ENCODE data around the gene CBX5. TPM values are rescaled to one million over a fixed set of nuclear protein-coding genes. Genes with fewer than 3 reads are reported as not detected.
A peak's percentile ranks its signal among the peaks of the same experiment; 100 is the strongest.

The CBX5 gene
- total and polyA plus RNA-seq, 3 experiments from 2014 or later: 19.2 to 87.8 (median 82.0) TPM

DNA sequence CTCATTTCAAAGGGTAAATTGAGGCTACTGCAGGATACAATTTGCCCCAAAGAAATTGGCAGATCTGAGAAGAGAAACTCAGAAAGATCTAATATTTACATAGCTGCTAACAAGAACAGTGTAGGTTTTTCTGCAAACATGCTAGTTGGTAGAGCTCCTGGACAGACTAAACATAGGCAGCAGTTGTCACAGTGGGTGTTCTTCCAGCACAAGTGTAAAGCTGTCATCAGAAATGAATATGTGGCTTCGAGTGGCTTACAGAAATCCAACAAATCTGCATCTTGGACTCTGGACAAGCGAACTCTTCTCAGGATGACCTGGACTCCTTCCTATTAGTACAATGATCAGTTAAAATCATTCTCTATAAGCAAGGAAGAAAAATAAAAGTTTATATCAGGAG, 5.9 kb downstream of the CBX5 start:
- no peak overlapping the region for H3K27ac ChIP-seq (ENCODE audit: low read depth, low read length)
- Mint-ChIP-seq H3K4me1 (peaks cover 14 to 40% (median 37%) of the 10 kb centered on the region in 3 donors), H3K36me3 (peaks cover 0 to 15% (median 2%) of the 10 kb centered on the region in 3 donors), H3K4me3 (no peak overlapping the region), H3K9me3 (no peaks in the 10 kb centered on the region), H3K27me3 (no peaks in the 10 kb centered on the region), H3K27ac (peak overlapping the region in 2 of 8 donors; percentile 14 to 45)
- H3K27me3 ChIP-seq (ENCODE audit: insufficient read depth, low read length, poor library complexity, severe bottlenecking): no peaks in the 10 kb centered on the region
- H3K9me3 ChIP-seq (ENCODE audit: low read length): no peaks in the 10 kb centered on the region
- CTCF ChIA-PET: interaction anchor here (1.0 kb wide), 1 partner anchor 21 kb away, joined by 5 read pairs; no protein-coding TSS in a partner anchor
- no peak for DNase-seq
- H3K4me1 ChIP-seq (ENCODE audit: insufficient read depth, low read length): peaks cover 20% of the 10 kb centered on the region
- POLR2A ChIA-PET: no interaction called here
- no peaks in the 10 kb centered on the region for H3K36me3 ChIP-seq (ENCODE audit: insufficient read depth, low read length)
- H3K4me3 ChIP-seq (ENCODE audit: low read length): no peak overlapping the region

- no peak overlapping the region for H3K27ac ChIP-seq (ENCODE audit: low read depth, low read length)
- no peak overlapping the region for H3K4me3 ChIP-seq (ENCODE audit: low read length)
- H3K27me3 ChIP-seq (ENCODE audit: insufficient read depth, low read length, poor library complexity, severe bottlenecking): no peaks in the 10 kb centered on the region
- POLR2A ChIA-PET: no interaction called here
- H3K4me1 ChIP-seq (ENCODE audit: insufficient read depth, low read length): peaks cover 5% of the 10 kb centered on the region
- CTCF ChIA-PET: interaction anchor here (1.0 to 2.4 kb wide), 5 partner anchors 21 to 200 kb away, joined by 3 to 6 read pairs (median 3); no protein-coding TSS in a partner anchor
- H3K9me3 ChIP-seq (ENCODE audit: low read length): no peaks in the 10 kb centered on the region
- Mint-ChIP-seq H3K36me3 (peaks cover 0 to 15% (median 2%) of the 10 kb centered on the region in 3 donors), H3K9me3 (no peaks in the 10 kb centered on the region), H3K4me1 (peaks cover 14 to 45% (median 39%) of the 10 kb centered on the region in 3 donors), H3K4me3 (no peak overlapping the region), H3K27me3 (no peaks in the 10 kb centered on the region), H3K27ac (peak overlapping the region in 5 of 8 donors; percentile 17 to 61 (median 54))
- no peak for DNase-seq
- H3K36me3 ChIP-seq (ENCODE audit: insufficient read depth, low read length): no peaks in the 10 kb centered on the region
Measured at GRCh38 chr12:54272214-54272613, 7.7 kb downstream of the CBX5 start.

DNA sequence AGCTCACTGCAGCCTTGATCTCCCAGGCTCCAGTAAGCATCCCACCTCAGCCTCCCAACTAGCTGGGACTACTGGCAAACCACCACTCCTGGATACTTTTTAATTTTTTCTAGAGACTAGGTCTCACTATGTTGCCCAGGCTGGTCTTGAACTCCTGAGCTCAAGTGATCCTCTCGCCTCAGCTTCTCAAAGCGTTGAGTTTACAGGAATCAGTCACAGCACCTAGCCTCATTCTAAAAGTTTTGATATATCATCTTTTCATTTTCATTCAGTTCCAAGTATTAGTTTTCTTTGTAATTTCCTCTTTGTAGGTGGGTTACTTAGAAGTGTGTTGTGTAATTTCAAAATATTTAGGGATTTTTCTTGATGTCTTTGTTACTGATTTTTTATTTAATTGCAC, 9.6 kb downstream of the CBX5 start:
- H3K27ac Mint-ChIP-seq: peak overlapping the region in 1 of 8 donors; percentile 33
- H3K4me3 Mint-ChIP-seq: no peak overlapping the region
- POLR2A ChIA-PET: no interaction called here
- Histone ChIP-seq H3K4me1 (ENCODE audit: insufficient read depth, low read length) (no peaks in the 10 kb centered on the region), H3K27ac (ENCODE audit: low read depth, low read length) (no peak overlapping the region), H3K27me3 (ENCODE audit: insufficient read depth, low read length, poor library complexity, severe bottlenecking) (no peaks in the 10 kb centered on the region), H3K36me3 (ENCODE audit: insufficient read depth, low read length) (no peaks in the 10 kb centered on the region), H3K9me3 (ENCODE audit: low read length) (no peaks in the 10 kb centered on the region), H3K4me3 (ENCODE audit: low read length) (no peak overlapping the region)
- DNase-seq: no peak
- peaks cover 0 to 14% (median 2%) of the 10 kb centered on the region in 3 donors for H3K36me3 Mint-ChIP-seq
- peaks cover 7 to 31% (median 29%) of the 10 kb centered on the region in 3 donors for H3K4me1 Mint-ChIP-seq
- no peaks in the 10 kb centered on the region for H3K27me3 Mint-ChIP-seq
- CTCF ChIA-PET: no interaction called here
- no peaks in the 10 kb centered on the region for H3K9me3 Mint-ChIP-seq

DNA sequence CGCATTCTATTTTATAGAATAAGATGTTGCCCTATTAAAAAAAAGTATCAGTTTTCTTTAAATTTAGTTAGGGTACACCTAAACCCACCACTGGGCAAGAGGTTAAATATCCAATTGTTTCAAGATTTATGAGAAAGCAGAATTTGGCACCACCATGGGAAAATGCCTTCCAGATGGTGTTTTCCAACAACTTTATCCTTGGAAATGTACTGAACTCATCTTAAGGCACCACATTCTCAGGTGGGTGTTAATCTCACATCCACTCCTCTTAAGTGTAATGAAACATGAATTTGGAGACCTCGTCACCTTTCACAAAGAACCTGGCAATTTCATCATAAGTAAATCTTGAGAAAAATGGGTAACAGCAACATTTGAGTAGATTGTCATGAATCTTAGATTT, 13.1 kb downstream of the CBX5 start:
- Mint-ChIP-seq H3K27ac (no peak overlapping the region), H3K36me3 (no peaks in the 10 kb centered on the region), H3K9me3 (no peaks in the 10 kb centered on the region), H3K27me3 (no peaks in the 10 kb centered on the region), H3K4me1 (peaks cover 4 to 12% (median 7%) of the 10 kb centered on the region in 3 donors), H3K4me3 (no peak overlapping the region)
- no peak overlapping the region for H3K4me3 ChIP-seq (ENCODE audit: low read length)
- H3K27me3 ChIP-seq (ENCODE audit: insufficient read depth, low read length, poor library complexity, severe bottlenecking): no peaks in the 10 kb centered on the region
- H3K36me3 ChIP-seq (ENCODE audit: insufficient read depth, low read length): no peaks in the 10 kb centered on the region
- ChIA-PET POLR2A (interaction anchor here (0.6 to 0.8 kb wide), 2 partner anchors 10 to 13 kb away, joined by 3 to 4 read pairs; partner anchors contain the start of gene CBX5), CTCF (interaction anchor here (1.5 kb wide), 1 partner anchor 15 kb away, joined by 5 read pairs; no protein-coding TSS in a partner anchor)
- no peak for DNase-seq
- no peaks in the 10 kb centered on the region for H3K4me1 ChIP-seq (ENCODE audit: insufficient read depth, low read length)
- no peaks in the 10 kb centered on the region for H3K9me3 ChIP-seq (ENCODE audit: low read length)
- H3K27ac ChIP-seq (ENCODE audit: low read depth, low read length): no peak overlapping the region

- H3K27me3 ChIP-seq (ENCODE audit: insufficient read depth, low read length, poor library complexity, severe bottlenecking): no peaks in the 10 kb centered on the region
- no peaks in the 10 kb centered on the region for H3K4me1 ChIP-seq (ENCODE audit: insufficient read depth, low read length)
- H3K27ac ChIP-seq (ENCODE audit: low read depth, low read length): no peak overlapping the region
- no peaks in the 10 kb centered on the region for H3K36me3 ChIP-seq (ENCODE audit: insufficient read depth, low read length)
- ChIA-PET POLR2A (interaction anchor here (0.6 kb wide), 1 partner anchor 682 kb away, joined by 3 read pairs; no protein-coding TSS in a partner anchor), CTCF (interaction anchor here (1.3 kb wide), 1 partner anchor 103 kb away, joined by 3 read pairs; no protein-coding TSS in a partner anchor)
- Mint-ChIP-seq H3K27me3 (no peaks in the 10 kb centered on the region), H3K27ac (peak overlapping the region in 1 of 8 donors; percentile 24), H3K9me3 (no peaks in the 10 kb centered on the region), H3K4me1 (peaks cover 5 to 11% (median 7%) of the 10 kb centered on the region in 3 donors), H3K36me3 (no peaks in the 10 kb centered on the region), H3K4me3 (no peak overlapping the region)
- no peaks in the 10 kb centered on the region for H3K9me3 ChIP-seq (ENCODE audit: low read length)
- H3K4me3 ChIP-seq (ENCODE audit: low read length): no peak overlapping the region
- DNase-seq: no peak
Measured at GRCh38 chr12:54265364-54265812, 14.5 kb downstream of the CBX5 start.

GRCh38 chr12:54262403-54262925, 17.5 kb downstream of the CBX5 start:
- Histone ChIP-seq H3K27ac (ENCODE audit: low read depth, low read length) (peak overlapping the region; percentile 41), H3K36me3 (ENCODE audit: insufficient read depth, low read length) (no peaks in the 10 kb centered on the region), H3K9me3 (ENCODE audit: low read length) (no peaks in the 10 kb centered on the region), H3K4me1 (ENCODE audit: insufficient read depth, low read length) (peaks cover 16% of the 10 kb centered on the region), H3K27me3 (ENCODE audit: insufficient read depth, low read length, poor library complexity, severe bottlenecking) (no peaks in the 10 kb centered on the region), H3K4me3 (ENCODE audit: low read length) (no peak overlapping the region)
- Mint-ChIP-seq H3K9me3 (no peaks in the 10 kb centered on the region), H3K36me3 (peaks cover 0 to 3% (median 1%) of the 10 kb centered on the region in 3 donors), H3K4me3 (no peak overlapping the region), H3K4me1 (peaks cover 17 to 25% (median 21%) of the 10 kb centered on the region in 3 donors), H3K27ac (peak overlapping the region in 1 of 8 donors; percentile 17), H3K27me3 (no peaks in the 10 kb centered on the region)
- POLR2A ChIA-PET: no interaction called here
- no peak for DNase-seq
- CTCF ChIA-PET: interaction anchor here (0.8 kb wide), 1 partner anchor 106 kb away, joined by 3 read pairs; no protein-coding TSS in a partner anchor

GRCh38 chr12:54261815-54262402, 18.0 kb downstream of the CBX5 start:
- Mint-ChIP-seq H3K36me3 (peaks cover 0 to 9% (median 2%) of the 10 kb centered on the region in 3 donors), H3K4me3 (no peak overlapping the region), H3K27me3 (no peaks in the 10 kb centered on the region), H3K9me3 (no peaks in the 10 kb centered on the region), H3K4me1 (peaks cover 16 to 22% (median 21%) of the 10 kb centered on the region in 3 donors), H3K27ac (peak overlapping the region in 1 of 8 donors; percentile 12)
- ChIA-PET CTCF (interaction anchor here (2.4 kb wide), 1 partner anchor 10 kb away, joined by 10 read pairs; no protein-coding TSS in a partner anchor), POLR2A (no interaction called here)
- Histone ChIP-seq H3K27ac (ENCODE audit: low read depth, low read length) (peak overlapping the region; percentile 41), H3K4me3 (ENCODE audit: low read length) (no peak overlapping the region), H3K27me3 (ENCODE audit: insufficient read depth, low read length, poor library complexity, severe bottlenecking) (no peaks in the 10 kb centered on the region), H3K36me3 (ENCODE audit: insufficient read depth, low read length) (peaks cover 5% of the 10 kb centered on the region), H3K9me3 (ENCODE audit: low read length) (no peaks in the 10 kb centered on the region), H3K4me1 (ENCODE audit: insufficient read depth, low read length) (peaks cover 16% of the 10 kb centered on the region)
- DNase-seq: no peak
